ENCODE results near the gene RPL18. TPM values are rescaled to one million over a fixed set of nuclear protein-coding genes. Genes with fewer than 3 reads are reported as not detected.
"Not testable (repeated sequence)": the region's sequence is repeated elsewhere in the genome, so short reads cannot be mapped to it uniquely, and the experiment has no call there.

Gene RPL18
- total RNA-seq, 1 donor from 2014 or later = 1,780 TPM

DNA sequence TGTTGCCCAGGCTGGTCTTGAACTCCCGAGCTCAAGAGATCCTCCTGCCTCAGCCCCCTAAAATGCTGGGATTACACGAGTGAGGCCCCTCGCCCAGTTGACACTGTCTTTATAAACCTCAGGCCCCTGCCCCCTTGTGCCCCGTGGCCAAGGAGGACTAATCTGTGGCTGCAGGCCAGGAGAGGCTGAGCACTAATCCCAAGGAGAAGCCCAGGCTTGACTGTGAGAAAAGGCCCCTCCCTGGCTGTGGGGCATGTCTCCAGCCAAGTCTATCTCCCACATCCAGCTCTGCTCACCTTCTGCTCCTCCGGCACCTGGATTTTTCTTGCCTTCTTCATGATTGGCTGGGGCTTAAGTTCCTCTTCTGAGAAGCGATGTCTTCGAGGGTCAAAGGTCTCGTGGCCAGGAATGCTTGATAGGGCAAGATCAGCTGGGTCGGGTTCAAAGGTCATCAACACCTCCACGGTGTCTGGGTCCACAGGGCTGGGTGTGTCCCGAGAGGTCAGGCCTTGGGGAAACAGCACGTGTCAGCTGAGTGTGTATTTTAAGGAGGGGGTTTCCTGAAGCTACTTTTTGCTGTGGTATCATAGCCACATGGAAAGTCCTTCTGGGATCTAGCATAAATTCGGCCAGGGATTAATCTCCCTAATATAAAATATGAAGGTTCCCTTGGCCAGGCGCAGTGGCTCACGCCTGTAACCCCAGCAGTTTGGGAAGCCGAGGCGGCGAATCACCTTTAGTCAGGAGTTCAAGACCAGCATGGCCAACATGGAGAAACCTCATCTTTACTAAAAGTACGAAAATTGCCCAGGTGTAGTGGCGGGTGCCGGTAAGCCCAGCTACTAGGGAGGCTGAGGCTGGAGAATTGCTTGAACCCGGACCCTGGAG lies 14.4 kb upstream of the RPL18 start:
- intact Hi-C loops (cut with micrococcal nuclease) = loop anchor here (1.0 to 10.0 kb wide), 2 partner anchors 9 to 481 kb away; partner anchors contain the start of genes C19orf73, LIN7B and PPFIA3
- Mint-ChIP-seq H3K27me3 (ENCODE audit: insufficient read depth) (no peaks in the 10 kb centered on the region), H3K4me1 (ENCODE audit: low read depth) (peaks cover 21% of the 10 kb centered on the region), H3K9me3 (no peaks in the 10 kb centered on the region), H3K4me3 (peak overlapping the region; percentile 79), H3K36me3 (ENCODE audit: low read depth) (peaks cover 7% of the 10 kb centered on the region), H3K27ac (no peak overlapping the region)
- no peak for DNase-seq (ENCODE audit: low spot score)

DNA sequence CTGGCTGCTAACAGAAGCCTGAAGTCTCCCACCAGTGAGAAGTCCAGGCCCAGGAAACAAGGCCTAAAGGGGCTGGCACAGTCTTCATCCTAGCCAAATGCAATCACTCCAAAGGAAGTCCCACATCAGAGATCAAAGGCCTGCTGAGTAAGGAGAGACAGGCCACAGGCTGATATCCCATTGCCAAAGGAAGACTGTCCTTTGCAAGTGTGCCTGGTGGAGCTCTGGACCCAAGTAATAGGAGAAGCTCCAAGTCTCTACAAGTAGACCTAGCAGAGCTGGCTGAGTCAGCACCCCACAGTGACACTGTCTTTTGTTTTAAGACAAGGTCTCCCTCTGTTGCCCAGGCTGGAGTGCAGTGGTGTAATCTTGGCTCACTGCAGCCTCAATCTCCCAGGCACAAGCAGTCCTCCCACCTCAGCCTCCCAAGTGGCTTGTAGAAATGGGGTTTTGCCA lies 13.7 kb upstream of the RPL18 start:
- Mint-ChIP-seq H3K9me3 (no peaks in the 10 kb centered on the region), H3K4me1 (ENCODE audit: low read depth) (peaks cover 14% of the 10 kb centered on the region), H3K27me3 (ENCODE audit: insufficient read depth) (no peaks in the 10 kb centered on the region), H3K36me3 (ENCODE audit: low read depth) (peaks cover 7% of the 10 kb centered on the region), H3K4me3 (no peak overlapping the region), H3K27ac (peak overlapping the region; percentile 40)
- DNase-seq (ENCODE audit: low spot score) = no peak
- intact Hi-C loops (cut with micrococcal nuclease) = loop anchor here (10.0 kb wide), 1 partner anchor 482 kb away; the partner anchor contains the start of genes C19orf73, LIN7B and PPFIA3

DNA sequence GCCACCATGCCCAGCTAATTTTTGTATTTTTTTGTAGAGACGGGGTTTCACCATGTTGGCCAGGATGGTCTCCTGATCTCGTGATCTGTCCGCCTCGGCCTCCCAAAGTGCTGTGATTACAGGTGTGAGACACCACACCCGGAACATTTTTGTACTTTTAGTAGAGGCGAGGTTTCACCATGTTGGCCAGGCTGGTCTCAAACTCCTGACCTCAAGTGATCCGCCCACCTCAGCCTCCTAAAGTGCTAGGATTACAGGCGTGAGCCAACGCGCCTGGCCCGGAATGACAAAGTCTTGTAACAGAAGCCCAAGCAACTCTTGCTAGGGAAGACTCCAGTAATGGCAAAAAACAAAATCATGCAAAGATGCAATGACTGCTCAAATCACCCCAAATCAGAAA lies 13.3 kb upstream of the RPL18 start:
- not testable (repeated sequence) for H3K36me3 Mint-ChIP-seq (ENCODE audit: low read depth); H3K27me3 Mint-ChIP-seq (ENCODE audit: insufficient read depth); H3K9me3 Mint-ChIP-seq; H3K4me3 Mint-ChIP-seq; DNase-seq (ENCODE audit: low spot score)
- intact Hi-C loops (cut with micrococcal nuclease) = loop anchor here (10.0 kb wide), 1 partner anchor 483 kb away; the partner anchor contains the start of genes C19orf73, LIN7B and PPFIA3
- peaks cover 12% of the 10 kb centered on the region for H3K4me1 Mint-ChIP-seq (ENCODE audit: low read depth)
- peak overlapping the region; percentile 40 for H3K27ac Mint-ChIP-seq

DNA sequence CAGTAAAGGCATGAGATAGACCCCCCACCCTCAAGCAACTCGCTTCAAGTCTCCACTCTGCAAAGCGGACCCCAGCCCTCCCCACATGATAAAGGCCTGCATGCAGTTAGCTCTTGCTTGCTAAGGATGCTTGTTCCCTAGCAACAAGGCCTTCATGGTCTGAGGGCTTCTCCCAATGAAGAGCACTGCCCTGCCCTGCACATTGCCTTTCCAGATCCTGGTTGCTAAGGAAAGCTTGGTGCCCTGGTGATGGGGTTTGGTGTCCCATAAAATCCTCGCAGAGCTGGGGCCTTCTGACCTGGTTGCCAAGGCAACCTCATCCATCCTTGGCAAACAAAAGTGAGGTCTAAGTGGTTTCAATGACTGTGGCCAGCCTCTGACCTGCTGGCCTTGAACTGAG lies 12.2 kb upstream of the RPL18 start:
- Mint-ChIP-seq H3K4me3 (no peak overlapping the region), H3K9me3 (no peaks in the 10 kb centered on the region), H3K36me3 (ENCODE audit: low read depth) (peaks cover 9% of the 10 kb centered on the region), H3K4me1 (ENCODE audit: low read depth) (peaks cover 16% of the 10 kb centered on the region), H3K27ac (no peak overlapping the region), H3K27me3 (ENCODE audit: insufficient read depth) (no peaks in the 10 kb centered on the region)
- DNase-seq (ENCODE audit: low spot score) = no peak
- intact Hi-C loops (cut with micrococcal nuclease) = loop anchor here (10.0 kb wide), 1 partner anchor 484 kb away; the partner anchor contains the start of genes C19orf73, LIN7B and PPFIA3

DNA sequence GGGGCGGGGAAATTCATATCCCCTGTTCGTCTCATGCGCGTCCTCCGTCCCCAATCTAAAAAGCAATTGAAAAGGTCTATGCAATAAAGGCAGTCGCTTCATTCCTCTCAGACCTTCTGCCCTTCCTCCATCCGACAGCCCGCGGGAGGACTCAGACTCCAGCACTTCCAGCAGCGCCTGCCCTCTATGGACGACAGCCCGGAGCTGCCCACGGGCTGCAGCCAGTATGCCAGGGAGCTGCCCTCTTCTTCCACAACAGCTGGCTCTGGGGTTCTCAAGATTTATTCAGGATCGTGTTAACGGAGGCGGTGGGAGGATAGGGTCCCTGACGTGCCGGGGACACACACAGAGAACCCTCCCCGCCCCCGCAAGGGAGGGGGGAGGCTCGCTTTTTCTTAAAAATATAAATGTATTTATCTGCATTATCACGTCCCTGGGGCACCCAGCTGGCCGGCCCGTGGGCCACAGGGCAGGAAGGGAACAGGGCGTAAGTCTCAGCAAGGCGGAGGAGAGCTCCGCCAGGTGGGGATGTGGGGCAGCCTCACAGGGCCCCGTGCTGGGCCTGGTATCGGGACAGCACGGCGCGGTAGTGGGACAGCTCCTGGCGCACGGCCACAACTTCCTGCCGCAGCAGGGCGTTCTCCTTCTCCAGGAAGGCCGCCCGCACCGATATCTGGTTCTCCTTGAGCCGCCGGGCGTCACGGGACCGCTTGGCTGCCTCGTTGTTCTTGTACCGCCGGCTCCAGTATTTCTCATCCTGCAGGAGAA lies 11.5 kb upstream of the RPL18 start:
- H3K36me3 Mint-ChIP-seq (ENCODE audit: low read depth) = peaks cover 9% of the 10 kb centered on the region
- H3K27me3 Mint-ChIP-seq (ENCODE audit: insufficient read depth) = no peaks in the 10 kb centered on the region
- peaks cover 12% of the 10 kb centered on the region for H3K4me1 Mint-ChIP-seq (ENCODE audit: low read depth)
- H3K4me3 Mint-ChIP-seq = no peak overlapping the region
- H3K9me3 Mint-ChIP-seq = no peaks in the 10 kb centered on the region
- no peak for DNase-seq (ENCODE audit: low spot score)
- no peak overlapping the region for H3K27ac Mint-ChIP-seq
- intact Hi-C loops (cut with micrococcal nuclease) = loop anchor here (10.0 kb wide), 1 partner anchor 484 kb away; the partner anchor contains the start of genes C19orf73, LIN7B and PPFIA3

DNA sequence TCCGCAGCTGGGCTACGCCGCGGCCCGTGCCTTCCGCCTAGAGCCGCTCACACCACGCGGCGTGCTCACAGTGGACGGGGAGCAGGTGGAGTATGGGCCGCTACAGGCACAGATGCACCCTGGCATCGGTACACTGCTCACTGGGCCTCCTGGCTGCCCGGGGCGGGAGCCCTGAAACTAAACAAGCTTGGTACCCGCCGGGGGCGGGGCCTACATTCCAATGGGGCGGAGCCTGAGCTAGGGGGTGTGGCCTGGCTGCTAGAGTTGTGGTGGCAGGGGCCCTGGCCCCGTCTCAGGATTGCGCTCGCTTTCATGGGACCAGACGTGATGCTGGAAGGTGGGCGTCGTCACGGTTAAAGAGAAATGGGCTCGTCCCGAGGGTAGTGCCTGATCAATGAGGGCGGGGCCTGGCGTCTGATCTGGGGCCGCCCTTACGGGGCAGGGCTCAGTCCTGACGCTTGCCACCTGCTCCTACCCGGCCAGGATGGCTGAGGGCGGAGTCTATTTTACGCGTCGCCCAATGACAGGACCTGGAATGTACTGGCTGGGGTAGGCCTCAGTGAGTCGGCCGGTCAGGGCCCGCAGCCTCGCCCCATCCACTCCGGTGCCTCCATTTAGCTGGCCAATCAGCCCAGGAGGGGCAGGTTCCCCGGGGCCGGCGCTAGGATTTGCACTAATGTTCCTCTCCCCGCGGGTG lies 10.8 kb upstream of the RPL18 start:
- H3K9me3 Mint-ChIP-seq = no peaks in the 10 kb centered on the region
- no peaks in the 10 kb centered on the region for H3K27me3 Mint-ChIP-seq (ENCODE audit: insufficient read depth)
- intact Hi-C loops (cut with micrococcal nuclease) = loop anchor here (10.0 kb wide), 1 partner anchor 485 kb away; the partner anchor contains the start of genes C19orf73, LIN7B and PPFIA3
- DNase-seq (ENCODE audit: low spot score) = no peak
- no peak overlapping the region for H3K27ac Mint-ChIP-seq
- H3K4me3 Mint-ChIP-seq = no peak overlapping the region
- H3K4me1 Mint-ChIP-seq (ENCODE audit: low read depth) = peaks cover 18% of the 10 kb centered on the region
- peaks cover 13% of the 10 kb centered on the region for H3K36me3 Mint-ChIP-seq (ENCODE audit: low read depth)

DNA sequence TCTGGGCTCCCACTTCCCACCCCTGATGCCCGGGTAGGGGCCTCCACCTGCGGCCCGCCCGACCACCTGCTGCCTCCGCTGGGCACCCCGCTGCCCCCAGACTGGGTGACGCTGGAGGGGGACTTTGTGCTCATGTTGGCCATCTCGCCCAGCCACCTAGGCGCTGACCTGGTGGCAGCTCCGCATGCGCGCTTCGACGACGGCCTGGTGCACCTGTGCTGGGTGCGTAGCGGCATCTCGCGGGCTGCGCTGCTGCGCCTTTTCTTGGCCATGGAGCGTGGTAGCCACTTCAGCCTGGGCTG lies 10.3 kb upstream of the RPL18 start:
- no peak overlapping the region for H3K27ac Mint-ChIP-seq
- H3K4me1 Mint-ChIP-seq (ENCODE audit: low read depth) = peaks cover 17% of the 10 kb centered on the region

DNA sequence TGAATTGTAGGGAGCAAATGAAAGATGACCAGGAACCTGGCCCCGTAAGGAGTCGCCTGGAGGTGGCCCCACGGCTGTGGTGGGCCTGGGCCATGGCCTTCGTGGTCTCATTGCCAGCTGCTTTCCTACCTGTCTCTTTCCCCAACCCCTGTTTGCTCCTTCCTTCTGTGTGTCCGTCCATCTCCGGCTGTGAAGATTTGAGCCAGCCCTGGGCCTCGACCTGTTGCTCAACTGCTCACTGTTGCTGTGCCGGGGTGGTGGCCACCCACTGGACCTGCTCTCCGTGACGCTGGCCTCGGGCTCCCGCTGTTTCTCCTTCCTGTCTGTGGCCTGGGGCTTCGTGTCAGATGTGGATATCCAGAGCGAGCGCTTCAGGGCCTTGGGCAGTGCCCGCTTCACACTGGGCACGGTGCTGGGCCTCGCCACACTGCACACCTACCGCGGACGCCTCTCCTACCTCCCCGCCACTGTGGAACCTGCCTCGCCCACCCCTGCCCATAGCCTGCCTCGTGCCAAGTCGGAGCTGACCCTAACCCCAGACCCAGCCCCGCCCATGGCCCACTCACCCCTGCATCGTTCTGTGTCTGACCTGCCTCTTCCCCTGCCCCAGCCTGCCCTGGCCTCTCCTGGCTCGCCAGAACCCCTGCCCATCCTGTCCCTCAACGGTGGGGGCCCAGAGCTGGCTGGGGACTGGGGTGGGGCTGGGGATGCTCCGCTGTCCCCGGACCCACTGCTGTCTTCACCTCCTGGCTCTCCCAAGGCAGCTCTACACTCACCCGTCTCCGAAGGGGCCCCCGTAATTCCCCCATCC lies 9.7 kb upstream of the RPL18 start:
- DNase-seq (ENCODE audit: low spot score) = no peak
- Mint-ChIP-seq H3K4me1 (ENCODE audit: low read depth) (peaks cover 16% of the 10 kb centered on the region), H3K27ac (no peak overlapping the region)

More for the DNA sequence above, 10.3 kb upstream of the RPL18 start:
- no peaks in the 10 kb centered on the region for H3K27me3 Mint-ChIP-seq (ENCODE audit: insufficient read depth)
- no peak overlapping the region for H3K4me3 Mint-ChIP-seq
- peaks cover 13% of the 10 kb centered on the region for H3K36me3 Mint-ChIP-seq (ENCODE audit: low read depth)
- no peak for DNase-seq (ENCODE audit: low spot score)
- intact Hi-C loops (cut with micrococcal nuclease) = no loop called here
- no peaks in the 10 kb centered on the region for H3K9me3 Mint-ChIP-seq

DNA sequence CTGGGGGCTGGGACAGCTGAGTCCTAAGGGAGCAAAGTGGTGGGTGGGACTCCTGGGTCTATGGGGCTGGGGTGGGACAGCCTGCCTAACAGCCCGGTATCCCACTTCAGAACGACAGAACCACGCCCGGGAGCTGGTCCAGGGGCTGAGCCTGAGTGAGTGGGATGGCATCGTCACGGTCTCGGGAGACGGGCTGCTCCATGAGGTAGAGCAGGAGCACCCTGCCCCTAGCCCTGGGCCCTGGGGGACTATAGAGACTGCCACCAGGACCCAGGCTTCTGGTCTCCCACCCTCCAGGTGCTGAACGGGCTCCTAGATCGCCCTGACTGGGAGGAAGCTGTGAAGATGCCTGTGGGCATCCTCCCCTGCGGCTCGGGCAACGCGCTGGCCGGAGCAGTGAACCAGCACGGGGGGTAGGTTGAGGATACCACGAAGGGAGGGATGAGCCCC lies 8.9 kb upstream of the RPL18 start:
- Mint-ChIP-seq H3K4me3 (no peak overlapping the region), H3K27ac (no peak overlapping the region), H3K4me1 (ENCODE audit: low read depth) (peaks cover 23% of the 10 kb centered on the region), H3K27me3 (ENCODE audit: insufficient read depth) (no peaks in the 10 kb centered on the region), H3K9me3 (no peaks in the 10 kb centered on the region), H3K36me3 (ENCODE audit: low read depth) (peaks cover 20% of the 10 kb centered on the region)
- no peak for DNase-seq (ENCODE audit: low spot score)
- intact Hi-C loops (cut with micrococcal nuclease) = no loop called here

More for the DNA sequence above, 9.7 kb upstream of the RPL18 start:
- no peaks in the 10 kb centered on the region for H3K9me3 Mint-ChIP-seq
- peaks cover 15% of the 10 kb centered on the region for H3K36me3 Mint-ChIP-seq (ENCODE audit: low read depth)
- no peaks in the 10 kb centered on the region for H3K27me3 Mint-ChIP-seq (ENCODE audit: insufficient read depth)
- H3K4me3 Mint-ChIP-seq = no peak overlapping the region
- intact Hi-C loops (cut with micrococcal nuclease) = no loop called here

DNA sequence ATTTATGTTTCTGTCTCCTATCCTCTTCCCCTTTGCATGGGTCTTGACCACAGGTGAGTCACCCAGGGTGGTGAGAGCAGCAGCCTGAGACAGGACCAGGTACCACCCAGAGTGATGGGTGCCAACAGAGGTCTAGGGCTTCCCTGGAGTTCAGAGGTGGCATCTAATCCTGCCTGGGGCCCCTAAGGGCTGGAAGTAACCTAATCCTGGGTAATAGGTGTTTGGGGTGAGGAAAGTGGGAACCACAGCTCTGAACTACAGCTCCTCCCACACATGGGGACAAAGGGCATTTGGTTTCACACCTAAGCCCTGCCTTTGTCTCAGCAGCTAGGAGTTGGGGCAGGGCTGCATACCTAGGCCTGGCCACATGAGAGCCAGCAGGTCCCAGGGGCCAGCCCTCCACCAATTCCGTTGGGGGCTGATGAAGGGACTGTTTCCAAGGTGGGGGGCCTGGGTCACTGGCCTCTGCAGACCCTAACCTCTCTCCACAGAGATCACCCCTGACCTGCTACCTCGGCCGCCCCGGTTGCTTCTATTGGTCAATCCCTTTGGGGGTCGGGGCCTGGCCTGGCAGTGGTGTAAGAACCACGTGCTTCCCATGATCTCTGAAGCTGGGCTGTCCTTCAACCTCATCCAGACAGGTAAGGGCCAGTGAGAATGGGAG lies 8.4 kb upstream of the RPL18 start:
- H3K4me1 Mint-ChIP-seq (ENCODE audit: low read depth) = peaks cover 26% of the 10 kb centered on the region
- peaks cover 20% of the 10 kb centered on the region for H3K36me3 Mint-ChIP-seq (ENCODE audit: low read depth)
- no peak for DNase-seq (ENCODE audit: low spot score)
- no peaks in the 10 kb centered on the region for H3K27me3 Mint-ChIP-seq (ENCODE audit: insufficient read depth)
- intact Hi-C loops (cut with micrococcal nuclease) = no loop called here
- peak overlapping the region; percentile 48 for H3K27ac Mint-ChIP-seq
- no peak overlapping the region for H3K4me3 Mint-ChIP-seq
- H3K9me3 Mint-ChIP-seq = no peaks in the 10 kb centered on the region

DNA sequence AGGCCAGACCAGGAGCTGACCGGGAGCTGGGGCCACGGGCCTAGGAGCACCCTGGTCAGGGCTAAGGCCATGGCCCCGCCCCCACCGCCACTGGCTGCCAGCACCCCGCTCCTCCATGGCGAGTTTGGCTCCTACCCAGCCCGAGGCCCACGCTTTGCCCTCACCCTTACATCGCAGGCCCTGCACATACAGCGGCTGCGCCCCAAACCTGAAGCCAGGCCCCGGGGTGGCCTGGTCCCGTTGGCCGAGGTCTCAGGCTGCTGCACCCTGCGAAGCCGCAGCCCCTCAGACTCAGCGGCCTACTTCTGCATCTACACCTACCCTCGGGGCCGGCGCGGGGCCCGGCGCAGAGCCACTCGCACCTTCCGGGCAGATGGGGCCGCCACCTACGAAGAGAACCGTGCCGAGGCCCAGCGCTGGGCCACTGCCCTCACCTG lies 6.9 kb upstream of the RPL18 start:
- H3K27ac Mint-ChIP-seq = no peak overlapping the region
- intact Hi-C loops (cut with micrococcal nuclease) = loop anchor here (2.0 kb wide), 1 partner anchor 35 kb away; no protein-coding TSS in a partner anchor
- no peak overlapping the region for H3K4me3 Mint-ChIP-seq

More for the DNA sequence above, 6.9 kb upstream of the RPL18 start:
- no peaks in the 10 kb centered on the region for H3K27me3 Mint-ChIP-seq (ENCODE audit: insufficient read depth)
- no peak for DNase-seq (ENCODE audit: low spot score)
- H3K36me3 Mint-ChIP-seq (ENCODE audit: low read depth) = peaks cover 27% of the 10 kb centered on the region
- peaks cover 28% of the 10 kb centered on the region for H3K4me1 Mint-ChIP-seq (ENCODE audit: low read depth)
- no peaks in the 10 kb centered on the region for H3K9me3 Mint-ChIP-seq
